ENCODE data around the gene THSD4. TPM values are rescaled to one million over a fixed set of nuclear protein-coding genes. Genes with fewer than 3 reads are reported as not detected.

The THSD4 gene
- total and polyA plus RNA-seq, 2 of the 8 experiments (the other 6 are each of a cell fraction or from before 2014, with no cell fraction given): 2.5 to 6.2 TPM

GRCh38 chr15:71810256-71811035 is 695.2 kb downstream of the THSD4 start, which contains the start of gene NR2E3 (continued):
- no peak for TF ChIP-seq KDM1A (IDR thresholded peaks at IDR 0.05; ENCODE audit: borderline replicate concordance, low read length)
- TF ChIP-seq YY1 (IDR thresholded peaks at IDR 0.05; ENCODE audit: low read depth, low read length): no peak
- TF ChIP-seq ATF3 (IDR thresholded peaks at IDR 0.05; ENCODE audit: insufficient read depth, low read depth, low read length): no peak
- no peak for TF ChIP-seq RBBP5 (IDR thresholded peaks at IDR 0.05; ENCODE audit: borderline replicate concordance, low read depth, low read length)
- no peak for TF ChIP-seq SAP30 (IDR thresholded peaks at IDR 0.05; ENCODE audit: insufficient read depth, insufficient replicate concordance, low read length)
- no peak for TF ChIP-seq RNF2 (IDR thresholded peaks at IDR 0.05; ENCODE audit: borderline replicate concordance, low read depth, low read length, missing control alignments, poor library complexity, severe bottlenecking)

All from H1 (cell line).